ENCODE data around the gene CPSF3.
"Not testable (repeated sequence)": the region's sequence is repeated elsewhere in the genome, so short reads cannot be mapped to it uniquely, and the experiment has no call there.

The CPSF3 gene

DNA sequence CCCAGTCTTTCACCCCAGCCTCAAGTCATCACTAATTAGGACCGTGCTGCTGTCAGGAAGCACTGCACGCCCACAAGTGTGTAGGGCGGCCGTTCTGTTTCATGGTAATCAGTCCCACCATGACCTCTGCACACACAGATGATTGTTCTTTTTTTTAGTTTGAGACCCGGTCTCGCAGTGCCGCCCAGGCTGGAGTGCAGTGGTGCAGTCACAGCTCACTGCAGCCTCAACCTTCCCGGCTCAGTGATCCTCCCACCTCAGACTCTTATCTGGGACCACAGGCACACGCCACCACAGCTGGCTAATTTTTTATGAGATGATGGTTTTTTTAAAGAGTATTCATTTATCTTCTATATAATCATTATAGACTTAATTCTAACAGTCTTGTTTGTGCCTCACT is 49.1 kb downstream of the CPSF3 start:
- no peak for DNase-seq

DNA sequence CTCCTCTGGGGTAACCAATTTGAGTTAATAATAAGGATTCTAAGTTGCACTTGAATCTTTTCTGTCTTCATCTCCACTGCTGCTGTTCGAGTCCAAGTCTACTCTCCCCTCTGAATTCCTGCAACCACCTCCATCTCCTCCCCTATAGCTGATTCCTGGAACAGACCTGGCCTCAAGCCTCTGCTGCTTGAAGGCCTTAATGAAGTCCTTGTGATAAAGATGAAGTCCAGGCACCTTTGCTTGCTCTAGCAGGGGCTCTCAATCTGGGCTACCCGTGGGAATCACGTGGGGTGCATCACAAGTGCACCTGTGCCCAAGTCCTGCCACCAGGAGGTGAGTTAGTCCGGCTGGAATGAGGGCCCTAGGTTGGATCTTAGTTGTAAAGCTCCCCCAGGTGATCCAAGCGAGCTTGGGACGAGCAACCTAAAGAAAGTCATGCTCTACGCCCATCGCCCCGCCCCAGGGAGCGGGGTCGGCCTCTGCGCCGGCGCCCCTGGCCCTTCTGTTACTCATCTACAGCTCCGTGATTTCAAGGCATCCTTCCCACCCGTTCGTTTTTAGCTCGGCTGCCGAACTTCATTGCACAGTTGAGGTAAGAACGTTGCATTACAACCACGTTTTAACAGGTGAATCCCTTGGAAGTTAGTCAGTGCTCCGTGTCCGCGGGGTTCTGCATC is 50.0 kb downstream of the CPSF3 start:
- peak in 1 of 4 experiments; percentile 44 for DNase-seq

DNA sequence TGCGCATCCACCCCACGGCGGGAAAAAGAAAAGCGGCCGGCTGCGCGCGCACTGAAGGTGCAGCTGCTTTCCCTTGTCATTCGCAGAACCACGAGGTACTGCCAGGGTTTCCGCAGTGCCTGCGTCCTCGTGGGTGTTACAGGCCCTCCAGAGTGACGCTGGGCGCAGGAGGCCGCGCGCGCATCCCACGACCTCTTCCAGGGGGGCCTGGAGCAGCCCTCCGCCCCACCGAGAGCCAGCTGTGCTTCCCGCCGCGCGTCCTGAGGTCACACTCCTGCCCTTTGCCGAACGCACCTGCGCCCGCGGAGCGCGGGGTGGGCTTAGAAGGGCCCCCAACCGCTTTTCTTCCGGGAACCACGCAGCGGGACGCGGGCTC is 50.5 kb downstream of the CPSF3 start:
- peak; percentile 14 to 66 (median 54) for DNase-seq

DNA sequence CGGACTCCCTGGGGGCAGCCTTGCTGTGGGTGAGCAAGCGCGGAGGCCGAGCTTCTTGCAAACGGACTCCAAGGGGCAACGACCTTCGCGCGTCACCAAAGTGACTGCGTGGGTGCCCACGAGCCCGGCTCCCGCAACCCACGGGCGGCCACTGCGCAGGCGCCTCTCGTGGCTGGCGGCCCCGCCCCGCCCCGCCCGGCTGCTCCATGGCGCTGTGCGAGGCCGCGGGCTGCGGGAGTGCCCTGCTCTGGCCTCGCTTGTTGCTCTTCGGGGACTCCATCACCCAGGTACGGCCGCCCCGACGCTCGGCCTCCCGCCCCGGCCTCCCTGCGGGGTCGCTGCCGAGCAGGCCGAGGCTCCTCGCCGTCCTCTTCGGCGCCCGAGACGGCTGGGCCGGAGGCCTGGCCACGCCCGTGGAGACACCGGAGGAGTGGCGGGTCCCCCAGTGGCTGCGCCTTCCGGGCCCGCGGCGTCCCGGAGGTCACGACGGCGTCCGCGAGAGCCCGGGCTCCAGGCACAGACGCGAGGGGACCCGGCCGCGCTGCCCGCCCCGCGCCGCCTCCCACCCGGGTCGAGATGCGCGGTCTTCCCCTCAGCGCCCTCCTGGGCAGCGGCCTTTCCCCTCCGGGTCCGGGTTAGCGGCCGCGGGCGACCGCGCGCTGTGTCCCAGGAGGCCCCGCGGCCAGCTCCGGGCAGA is 51.1 kb downstream of the CPSF3 start, which contains the start of gene IAH1:
Gene IAH1 (plus strand): TSS at position 191 of the 697 bp plus-strand sequence. CDS start 16 bp downstream, at position 207.
- DNase-seq, result peak; percentile 33 to 76 (median 54)

DNA sequence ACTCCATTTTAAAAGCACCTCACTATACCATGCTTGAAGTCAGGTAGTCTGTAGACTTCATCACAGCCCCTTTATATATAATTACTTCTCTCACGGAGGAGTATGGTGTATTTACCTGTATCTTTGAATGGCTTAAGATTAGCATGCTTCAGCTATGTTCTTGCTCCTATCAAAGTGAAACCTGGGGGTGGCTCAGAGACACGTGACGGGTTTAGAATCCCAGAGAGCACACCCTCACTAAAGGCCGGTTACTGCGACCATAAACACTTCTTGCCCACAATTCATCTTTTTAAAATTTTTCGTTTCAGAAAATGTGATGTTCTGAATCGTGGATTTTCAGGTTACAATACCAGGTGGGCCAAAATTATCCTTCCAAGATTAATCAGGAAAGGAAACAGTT is 54.5 kb downstream of the CPSF3 start:
- no peak for DNase-seq

DNA sequence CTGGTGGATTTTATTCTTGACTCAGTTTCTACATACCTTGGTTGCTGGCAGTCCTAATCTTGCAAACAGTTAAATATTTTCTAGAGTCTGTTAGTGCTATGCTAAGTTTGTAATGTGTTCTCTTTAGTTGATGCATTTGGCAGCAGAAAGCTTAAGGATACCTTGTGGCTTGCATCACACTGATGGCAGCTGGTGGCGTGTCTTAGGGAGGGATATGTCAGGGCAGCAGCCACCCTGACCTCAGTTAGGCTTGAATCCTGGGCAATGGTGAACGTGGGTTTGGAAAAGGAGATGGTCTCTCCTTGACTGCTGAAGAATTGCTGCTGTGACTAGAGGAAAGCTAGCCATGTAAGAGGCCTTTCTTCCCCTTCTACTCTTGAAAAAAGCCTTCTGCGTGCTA is 55.1 kb downstream of the CPSF3 start:
- no peak for DNase-seq

DNA sequence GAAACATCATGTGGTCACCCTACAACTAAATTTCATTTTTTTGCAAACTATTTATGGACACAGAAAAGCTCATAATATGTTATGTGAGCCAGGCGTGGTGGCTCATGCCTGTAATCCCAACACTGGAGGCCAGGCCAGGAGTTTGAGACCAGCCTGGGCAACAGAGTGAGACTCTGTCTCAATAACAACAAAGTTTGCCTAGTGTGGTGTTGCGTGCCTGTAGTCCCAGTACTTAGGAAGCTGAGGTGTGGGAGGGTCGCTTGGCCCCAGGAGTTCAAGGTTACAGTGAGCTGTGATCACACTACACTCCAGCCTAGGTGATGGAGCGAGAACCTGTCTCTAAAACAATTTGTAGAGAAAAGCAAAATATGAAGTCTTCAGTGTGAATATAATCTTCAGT is 56.7 kb downstream of the CPSF3 start:
- no peak for DNase-seq

DNA sequence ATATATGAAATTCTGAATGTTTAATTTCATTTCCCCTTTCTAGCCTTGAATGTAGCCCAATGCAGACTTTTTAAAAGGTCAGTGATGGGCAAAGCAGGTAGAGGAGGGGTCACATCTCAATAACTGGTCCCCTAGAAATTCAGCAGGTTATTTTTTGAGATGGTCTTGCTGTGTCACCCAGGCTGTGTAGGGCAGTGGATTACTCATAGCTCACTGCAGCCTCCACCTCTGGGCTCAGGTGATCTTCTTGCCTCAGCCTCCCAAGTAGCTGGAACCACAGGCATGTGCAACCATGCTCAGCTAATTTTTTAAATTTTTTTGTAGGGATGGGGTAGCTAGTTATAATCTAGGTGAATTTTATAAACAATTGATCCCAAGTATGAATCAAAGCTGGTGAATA is 59.7 kb downstream of the CPSF3 start:
- no peak for DNase-seq

DNA sequence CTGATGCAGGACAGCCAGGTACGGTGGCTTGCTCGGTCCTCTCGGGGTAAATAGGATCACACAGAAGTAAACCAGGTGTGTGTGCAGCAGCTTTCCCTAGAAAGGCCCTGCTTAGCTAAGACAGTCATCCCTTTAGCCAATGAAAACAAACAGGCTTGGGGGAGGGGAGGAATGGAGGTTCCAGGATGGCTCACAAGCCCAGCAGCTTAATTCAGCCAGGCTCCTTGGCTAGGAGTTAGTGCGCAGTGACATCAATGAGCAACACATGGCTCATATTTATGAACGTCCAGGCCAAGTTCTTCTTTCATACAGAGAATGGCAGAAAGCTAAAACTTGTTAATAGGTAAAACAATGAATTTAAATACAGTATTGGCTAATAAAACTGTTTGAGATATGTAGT is 61.1 kb downstream of the CPSF3 start:
- DNase-seq, result no peak

DNA sequence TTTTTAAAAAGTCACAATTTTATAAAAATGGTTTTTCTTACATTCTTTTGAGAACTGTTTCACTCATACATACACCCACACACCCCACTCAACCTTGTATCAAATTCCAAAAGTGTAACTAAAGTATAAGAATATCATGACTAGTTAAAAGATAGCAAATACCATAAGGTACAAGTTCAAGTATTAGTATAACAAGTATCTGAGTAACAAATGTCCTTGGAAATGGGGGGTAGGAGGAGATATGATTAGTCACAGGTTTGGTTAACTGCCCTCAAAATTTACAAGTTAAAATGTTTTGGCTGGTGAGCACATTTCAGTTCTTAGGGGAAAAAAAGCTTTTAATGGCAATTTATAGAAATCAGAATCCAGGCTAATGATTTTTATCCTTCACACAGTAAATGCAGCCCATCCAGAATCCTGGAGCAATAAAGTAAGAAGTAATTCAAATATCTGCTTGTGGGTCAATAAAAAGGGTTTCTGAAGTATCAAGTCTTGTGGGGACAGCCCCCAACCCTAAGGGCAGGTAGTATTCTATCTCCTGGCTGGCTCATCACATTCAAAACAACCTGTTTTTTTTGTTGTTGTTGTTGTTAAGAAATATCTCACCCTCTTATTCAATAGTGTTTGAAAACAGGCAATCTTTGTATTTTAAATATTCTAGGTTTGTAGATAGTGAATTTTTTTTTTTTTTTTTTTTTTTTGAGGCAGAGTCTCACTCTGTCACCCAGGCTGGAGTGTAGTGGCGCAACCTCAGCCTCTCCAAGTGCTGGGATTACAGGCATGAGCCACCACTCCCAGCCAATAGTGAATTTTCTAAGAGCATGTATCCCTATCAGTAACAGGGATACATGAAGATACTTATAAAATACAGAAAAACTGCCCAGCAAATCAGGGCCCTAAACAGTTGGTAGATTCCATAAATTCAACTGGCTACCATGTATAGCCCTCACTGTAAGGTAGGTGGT is 65.4 kb downstream of the CPSF3 start:
- no peak for DNase-seq

DNA sequence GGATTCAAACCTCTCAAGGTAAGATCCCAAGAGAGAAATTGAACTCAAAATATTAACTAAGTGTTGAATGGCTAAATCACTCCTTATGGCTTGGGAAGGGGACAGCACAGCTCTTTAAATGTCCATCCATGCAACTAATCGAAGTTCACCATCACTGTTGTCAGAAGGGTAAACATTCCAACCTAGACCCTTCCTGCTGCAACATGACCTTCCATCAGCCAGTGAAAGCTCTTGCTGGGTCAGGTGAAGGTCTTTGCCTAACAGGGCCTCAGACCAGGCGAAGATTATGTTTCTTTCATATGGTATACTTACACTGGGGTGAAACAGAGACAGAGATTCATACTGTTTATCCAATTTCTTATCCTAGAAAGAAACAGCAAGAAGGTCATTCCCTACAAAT is 67.3 kb downstream of the CPSF3 start:
- DNase-seq, result no peak

DNA sequence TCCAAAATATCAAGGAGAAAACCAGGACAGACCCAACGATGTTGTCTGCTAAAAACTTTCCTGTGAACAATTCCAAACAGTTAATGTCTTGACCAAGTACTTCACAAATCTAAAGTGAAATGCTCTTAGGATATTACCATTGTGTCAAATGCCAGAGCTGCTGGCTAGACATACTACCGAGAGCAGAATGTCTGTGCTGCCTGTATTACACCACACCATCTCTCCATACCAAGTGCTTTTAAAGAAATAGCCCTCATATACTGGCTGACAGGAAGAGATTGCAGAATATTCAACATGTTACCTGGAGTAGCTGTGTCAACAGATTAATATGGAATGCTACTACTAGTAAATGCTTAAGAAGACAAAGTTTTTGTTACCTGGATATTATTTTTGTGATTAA is 69.5 kb downstream of the CPSF3 start:
- no peak for DNase-seq

DNA sequence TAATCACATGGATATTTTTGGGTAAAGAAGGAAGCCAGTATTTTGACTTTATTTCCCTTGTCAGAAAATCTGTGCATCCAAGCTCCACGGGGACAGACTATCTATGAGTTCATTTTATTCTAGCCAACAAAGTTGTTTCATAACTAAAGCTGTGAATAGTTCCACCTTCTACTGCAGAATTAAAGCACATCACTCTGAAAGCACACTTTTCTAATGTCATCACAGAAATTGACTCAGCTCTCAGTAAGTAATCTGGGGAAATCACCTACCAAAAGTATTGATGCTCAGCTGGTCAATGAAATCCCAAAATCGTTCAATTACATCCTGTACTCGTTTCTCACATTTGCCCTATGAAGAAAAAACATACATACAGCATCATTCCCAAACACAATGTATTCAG is 70.0 kb downstream of the CPSF3 start:
- no peak for DNase-seq

DNA sequence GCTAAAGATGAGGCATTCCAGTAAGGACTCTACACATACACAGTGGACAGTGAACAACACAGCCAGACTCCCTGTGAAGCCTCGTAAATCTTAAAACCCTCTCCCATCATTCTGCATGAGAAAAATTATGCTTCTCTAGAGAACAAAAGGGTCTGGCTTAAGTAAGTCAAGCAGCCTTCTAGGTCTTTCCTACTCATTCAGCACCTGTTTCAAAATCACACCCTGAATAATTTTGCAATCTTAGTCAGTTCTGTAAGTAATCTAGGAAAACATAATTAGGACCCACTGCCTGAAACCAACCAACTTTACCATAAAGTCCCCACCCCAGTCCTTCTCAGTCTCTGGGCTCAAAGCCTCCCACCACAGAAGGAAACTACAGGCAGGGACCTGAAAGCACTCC is 70.6 kb downstream of the CPSF3 start:
- DNase-seq, result no peak

DNA sequence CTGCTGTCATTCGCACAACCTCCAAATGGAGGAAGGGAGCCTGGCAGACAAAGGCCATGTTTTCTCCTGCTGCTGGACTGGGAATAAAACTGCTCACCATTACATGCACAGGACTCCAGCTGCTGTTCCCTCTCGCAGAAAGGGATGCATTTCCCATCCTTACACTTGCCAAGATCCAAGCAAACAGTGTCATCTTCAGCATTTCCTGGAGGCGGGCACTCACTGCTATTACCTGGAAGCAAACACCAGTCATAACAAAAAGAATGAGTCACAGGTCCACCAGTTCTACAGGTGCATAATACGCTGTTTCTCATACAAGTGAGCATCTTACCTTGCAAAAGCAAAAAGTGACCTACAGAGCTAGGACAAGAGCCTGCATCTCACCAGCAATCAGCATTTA is 73.6 kb downstream of the CPSF3 start:
- no peak for DNase-seq

DNA sequence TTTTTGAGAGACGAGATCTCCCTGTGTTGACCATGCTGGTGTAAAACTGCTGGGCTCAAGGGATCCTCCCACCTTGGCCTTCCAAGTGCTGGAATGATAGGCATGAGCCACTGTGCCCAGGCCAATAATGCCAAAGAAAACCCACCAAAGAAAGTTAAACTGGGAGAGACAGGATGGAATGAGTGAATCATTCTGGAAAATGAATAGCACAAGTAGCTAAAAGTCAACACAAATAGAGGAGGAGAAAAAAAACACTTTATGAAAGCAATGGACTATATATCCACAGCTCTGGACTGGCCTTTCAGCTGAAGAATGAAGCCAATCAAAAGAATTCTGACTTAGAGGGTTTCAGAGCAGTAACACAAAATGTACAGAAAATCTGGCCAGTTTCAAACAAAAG is 74.8 kb downstream of the CPSF3 start:
- DNase-seq, result no peak

DNA sequence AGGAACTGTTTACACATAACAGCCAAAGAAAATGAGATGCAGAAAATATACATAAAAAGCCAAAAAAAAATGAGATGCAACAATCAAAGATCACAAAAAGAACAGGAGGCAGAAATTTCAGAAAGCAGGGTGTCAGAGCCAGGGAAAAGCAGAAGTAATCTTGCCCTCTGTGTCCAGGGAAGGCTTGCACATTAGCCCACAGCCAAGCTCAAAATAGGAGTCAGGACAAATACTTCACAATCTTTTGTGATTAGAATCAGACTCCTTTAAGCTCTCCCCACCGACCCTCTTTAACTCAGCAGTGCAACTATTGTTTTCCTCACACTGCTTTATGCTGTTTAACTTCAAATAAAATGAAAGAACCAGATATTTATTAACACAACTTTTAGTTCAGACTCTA is 85.5 kb downstream of the CPSF3 start:
- DNase-seq, result no peak

DNA sequence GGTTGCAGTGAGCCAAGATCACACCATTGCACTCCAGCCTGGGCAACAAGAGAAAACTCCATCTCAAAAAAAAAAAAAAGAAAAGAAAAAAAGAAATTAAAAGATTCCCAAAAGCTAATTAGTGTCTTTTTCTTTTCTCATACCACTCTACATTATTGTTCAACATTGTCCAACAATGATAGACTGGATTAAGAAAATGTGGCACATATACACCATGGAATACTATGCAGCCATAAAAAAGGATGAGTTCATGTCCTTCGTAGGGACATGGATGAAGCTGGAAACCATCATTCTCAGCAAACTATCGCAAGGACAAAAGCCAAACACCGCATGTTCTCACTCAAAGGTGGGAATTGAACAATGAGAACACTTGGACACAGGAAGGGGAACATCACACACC is 90.5 kb downstream of the CPSF3 start:
- DNase-seq, result not testable (repeated sequence)

DNA sequence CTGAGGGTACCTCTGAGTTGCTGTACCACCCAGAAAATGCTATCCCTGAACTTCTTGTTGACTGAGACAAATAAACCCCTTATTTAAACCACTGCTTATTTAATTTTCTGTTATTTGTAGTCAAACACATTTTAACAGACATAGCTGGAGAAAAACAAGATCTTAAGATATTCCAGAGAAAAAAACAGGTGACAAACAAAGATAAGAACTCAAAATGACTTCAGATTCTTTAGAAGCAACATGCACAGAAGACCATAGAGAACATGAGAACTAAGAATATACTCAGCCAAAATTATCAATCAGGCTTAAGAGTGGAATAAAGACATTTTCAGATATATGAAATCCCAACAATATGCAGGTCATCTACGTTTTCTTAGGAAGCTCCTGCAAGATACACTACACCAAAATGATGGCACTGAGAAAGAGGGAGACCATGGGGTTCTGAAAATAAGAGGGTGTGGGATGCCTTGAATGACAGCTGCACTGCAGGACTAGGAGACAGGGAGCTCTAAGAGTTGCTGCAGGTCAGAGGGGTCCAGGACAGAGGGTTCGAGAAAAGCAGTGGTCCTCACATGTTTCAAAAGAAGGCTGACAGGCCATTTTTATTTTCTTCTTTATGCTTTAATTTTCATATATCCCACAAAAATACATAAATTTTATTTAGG is 93.8 kb downstream of the CPSF3 start:
- DNase-seq, result no peak

DNA sequence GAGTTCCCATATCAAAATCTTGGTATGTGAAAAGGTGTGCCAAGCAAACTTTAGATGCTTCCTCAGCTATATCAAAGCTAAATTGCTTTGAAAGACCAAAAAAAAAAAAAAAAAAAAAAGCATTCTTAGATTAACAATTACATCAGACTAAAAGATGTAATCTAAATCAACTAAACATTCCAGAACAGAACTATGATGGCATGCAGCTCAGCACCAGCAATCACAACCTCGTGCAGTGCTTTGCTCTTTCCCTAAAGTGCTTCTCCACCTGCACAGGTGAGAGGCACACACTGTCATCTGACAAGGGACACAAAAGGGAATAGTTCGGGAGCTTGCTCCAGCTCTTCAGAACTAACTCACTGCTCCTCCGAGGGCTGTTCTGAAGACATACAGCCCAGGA is 94.7 kb downstream of the CPSF3 start:
- no peak for DNase-seq

DNA sequence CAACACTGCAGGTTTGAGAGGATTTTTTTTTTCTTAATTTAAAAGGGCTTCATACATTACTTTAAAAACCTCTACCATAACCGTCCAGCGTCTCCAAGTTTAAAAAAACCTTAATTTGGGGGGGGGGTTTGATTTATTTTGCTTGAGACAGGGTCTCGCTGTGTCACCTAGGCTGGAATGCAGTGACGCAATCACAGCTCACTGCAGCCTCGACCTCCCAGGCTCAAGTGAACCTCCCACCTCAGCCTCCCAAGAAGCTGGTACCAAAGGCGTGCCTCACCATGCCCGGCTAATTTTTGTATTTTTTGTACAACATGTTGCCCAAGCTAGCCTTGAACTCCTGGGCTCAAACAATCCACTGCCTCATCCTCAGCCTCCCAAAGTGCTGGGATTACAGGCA is 95.3 kb downstream of the CPSF3 start:
- no peak for DNase-seq

DNA sequence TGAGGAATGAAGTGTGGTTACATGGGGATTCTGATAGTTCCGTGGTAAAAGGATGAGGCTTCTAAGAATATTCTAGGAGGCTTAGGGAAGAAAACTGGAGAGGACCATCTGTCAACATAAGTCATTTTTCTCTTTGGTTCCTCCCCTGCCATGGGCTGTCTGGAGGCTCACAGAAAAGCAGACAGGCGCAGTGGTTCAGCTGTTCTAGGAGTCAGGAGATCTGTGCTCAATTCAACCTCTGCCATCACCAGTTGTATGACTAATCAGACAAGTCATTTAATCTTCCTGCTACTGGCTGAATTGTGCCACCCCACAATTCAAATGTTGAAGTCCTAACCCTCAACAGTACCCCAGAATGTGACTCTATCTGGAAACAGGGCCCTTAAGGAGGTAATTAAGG is 95.8 kb downstream of the CPSF3 start:
- DNase-seq, result no peak

All from activated naive CD4-positive, alpha-beta T cell (primary cell).